GM19025 (cell line): ENCODE results near the gene EML6.

Experiments
- ATAC-seq: cut with Tn5 transposase; IDR thresholded peaks from one replicate; pipeline ENCODE4 v1.9.1; 2021; ENCODE audit warnings: mild to moderate bottlenecking, low read depth, moderate library complexity; ENCODE audit not compliant: unreplicated experiment

Gene EML6

GRCh38 chr2:54704688-54705605 is 18.5 kb upstream of the EML6 start:
- no peak for ATAC-seq

DNA sequence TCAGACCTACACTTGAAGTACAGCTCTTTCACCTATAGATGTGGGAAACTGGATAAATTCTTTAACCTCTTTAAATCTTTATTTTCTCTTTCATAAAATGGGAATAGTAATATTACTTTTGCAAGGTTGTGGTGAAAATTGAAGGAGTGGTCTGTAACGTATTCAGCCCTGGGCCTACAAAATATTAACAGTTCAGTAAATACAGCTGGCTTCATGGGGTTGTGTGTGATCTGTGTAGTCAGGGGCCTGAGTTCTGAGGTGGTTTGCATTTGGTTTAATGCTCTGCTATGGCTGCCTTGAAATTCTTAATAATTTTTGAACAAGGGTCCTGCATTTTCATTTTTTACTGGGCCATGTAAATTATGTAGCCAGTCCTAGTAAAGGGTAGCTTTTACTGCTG is 16.8 kb upstream of the EML6 start:
- no peak for ATAC-seq

GRCh38 chr2:54708584-54709335 is 14.7 kb upstream of the EML6 start:
- ATAC-seq = no peak

DNA sequence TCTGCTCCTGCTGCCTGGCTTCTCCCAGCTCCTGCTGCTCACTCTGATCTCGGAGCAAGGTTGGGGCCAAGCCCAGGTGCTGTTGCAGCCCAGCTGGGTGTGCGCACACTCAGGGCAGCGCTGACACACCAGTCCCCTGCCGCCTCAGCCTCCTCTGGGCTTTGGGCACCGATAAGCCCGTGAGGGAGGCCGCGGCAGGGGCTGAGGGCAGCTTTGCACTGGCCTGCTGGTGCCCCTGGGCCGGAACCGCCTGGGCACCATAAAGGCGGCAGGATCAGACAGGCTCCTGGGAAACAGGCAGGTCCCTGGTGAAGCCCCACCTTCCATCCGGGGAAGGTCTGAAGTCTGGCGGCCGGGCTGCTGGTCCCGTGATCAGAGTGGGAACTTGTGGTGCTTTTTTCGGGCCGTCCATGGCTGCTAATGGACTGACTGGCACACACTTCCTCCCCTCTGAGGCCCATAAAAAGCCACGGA is 14.1 kb upstream of the EML6 start:
- ATAC-seq = no peak

GRCh38 chr2:54710216-54710615 is 13.2 kb upstream of the EML6 start:
- ATAC-seq = no peak

DNA sequence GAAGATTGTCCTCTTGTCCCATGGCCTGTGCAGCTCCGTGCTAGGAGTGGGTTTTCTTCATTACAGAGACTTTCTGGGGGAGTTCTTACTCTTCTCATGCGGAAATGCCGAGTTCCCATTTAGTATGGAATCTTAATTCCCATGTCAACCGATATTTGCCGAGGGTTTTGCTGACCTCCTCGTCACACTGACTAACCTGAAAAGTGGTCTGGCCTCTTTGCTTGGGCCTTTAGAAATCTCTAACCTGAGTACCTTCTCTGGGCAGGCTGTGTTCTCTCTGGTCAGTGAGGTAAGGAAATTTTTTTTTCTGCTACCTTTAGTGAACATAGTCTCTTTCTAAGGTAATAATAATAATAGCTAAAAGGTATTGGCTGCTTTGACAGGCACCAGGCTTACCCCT is 10.9 kb upstream of the EML6 start:
- no peak for ATAC-seq

GRCh38 chr2:54714996-54715395 is 8.5 kb upstream of the EML6 start:
- ATAC-seq = no peak

DNA sequence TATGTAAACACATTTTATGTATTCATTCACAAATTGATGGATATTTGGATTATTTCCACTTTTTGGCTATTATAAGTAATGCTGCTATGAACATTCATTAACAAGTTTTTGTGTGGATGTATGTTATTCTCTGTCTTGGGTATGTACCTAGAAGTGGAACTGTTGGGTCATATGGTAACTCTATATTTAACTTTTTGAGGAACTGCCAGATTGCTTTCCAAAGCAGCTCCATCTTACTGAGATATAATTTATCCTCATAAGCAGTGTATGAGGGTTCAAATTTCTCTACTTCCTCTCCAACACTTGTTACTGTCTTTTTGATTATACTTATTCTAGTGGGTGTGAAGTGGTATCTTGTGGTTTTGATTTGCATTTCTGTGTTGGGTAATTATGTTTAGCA is 7.1 kb upstream of the EML6 start:
- no peak for ATAC-seq

DNA sequence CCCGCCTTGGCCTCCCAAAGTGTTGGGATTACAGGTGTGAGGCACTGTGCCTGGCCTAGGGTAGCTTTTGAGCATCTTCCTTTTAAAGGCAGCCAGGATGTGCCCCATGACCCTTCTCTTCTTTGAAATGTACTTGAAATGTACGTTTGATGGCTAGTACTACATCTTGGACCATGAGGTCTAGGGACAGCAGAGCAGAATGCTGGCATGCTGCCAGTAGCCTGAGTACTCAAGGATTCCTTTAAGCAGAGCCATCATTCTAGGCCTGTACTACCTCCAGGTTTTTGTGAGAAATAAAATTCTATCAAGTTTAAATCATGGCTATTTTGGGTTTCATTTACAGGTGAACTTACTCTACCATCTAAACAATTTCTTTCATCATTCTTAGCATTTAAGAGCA is 2.9 kb upstream of the EML6 start:
- no peak for ATAC-seq

DNA sequence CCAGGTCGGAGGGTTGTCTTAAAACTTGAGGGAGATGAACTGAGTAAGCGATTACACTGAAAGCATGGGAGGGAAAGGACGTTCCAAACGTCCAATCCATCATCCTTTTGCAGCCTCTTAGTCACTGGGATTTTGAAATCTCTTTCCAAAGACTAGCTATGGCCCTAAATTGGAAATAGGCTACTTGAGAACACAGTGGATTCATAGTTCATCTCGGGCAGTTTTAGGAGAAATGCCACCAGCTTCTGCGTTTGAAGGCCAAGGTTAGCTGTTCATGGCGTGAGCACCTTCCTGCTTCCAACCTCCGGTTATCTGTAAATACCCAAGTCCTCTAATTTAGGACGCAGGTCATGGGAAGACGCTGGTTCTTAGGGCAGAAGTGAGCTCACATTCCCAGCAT is 821 bp upstream of the EML6 start:
- no peak for ATAC-seq

DNA sequence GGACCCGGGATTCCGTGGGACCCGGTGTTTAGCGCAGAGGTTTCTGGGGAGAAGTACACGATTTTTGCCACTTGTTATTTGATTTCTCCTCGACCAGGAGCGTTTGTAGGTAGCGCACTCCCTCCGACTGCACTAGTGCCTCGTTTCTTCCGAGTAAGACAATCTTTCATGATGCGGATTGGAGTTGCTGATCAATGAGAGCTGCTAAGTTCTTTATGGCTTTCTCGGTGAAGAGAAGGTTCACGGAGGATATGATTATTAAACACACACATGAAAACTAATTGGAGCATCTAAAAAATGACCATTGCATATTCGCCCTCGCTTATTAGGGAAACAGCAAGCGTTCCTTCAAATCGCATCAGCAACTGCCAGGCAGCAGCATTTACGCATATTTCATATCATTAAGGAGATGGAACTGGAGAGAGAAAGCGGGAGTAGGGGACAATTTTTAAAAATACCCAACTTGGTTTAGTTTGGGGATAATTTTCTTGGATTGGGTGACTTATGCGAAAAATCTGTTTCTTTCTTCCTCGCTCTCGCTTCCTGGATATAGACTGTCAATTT is 616 bp downstream of the EML6 start:
- no peak for ATAC-seq

- no peak for ATAC-seq
These were observed 1.3 kb downstream of the EML6 start for GRCh38 chr2:54724560-54725342.

- ATAC-seq = no peak
These were observed 2.1 kb downstream of the EML6 start for GRCh38 chr2:54725343-54726099.

GRCh38 chr2:54726431-54726830 is 3.0 kb downstream of the EML6 start:
- ATAC-seq = no peak

DNA sequence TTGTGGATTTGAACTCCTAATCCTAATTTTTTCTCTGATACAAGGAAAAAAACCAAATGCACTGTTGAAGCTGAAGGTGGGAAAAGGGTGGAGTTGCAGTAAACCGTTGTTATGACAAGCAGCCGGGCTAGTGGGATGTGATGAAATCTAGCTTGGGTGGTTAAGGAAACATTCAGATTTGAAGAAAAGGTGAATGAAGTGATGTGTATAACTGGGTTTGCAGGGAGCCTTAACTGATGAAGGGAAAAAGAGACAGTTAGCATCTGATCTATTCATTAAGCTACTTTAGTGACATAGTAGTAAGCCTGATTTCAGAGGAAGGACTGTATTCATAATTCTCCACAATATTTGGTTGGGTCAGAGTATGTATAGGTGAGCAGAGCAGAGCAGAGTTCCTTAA is 3.5 kb downstream of the EML6 start:
- ATAC-seq = no peak

- no peak for ATAC-seq
These were observed 5.2 kb downstream of the EML6 start for GRCh38 chr2:54728669-54729120.

- no peak for ATAC-seq
These were observed 12.2 kb downstream of the EML6 start for GRCh38 chr2:54735636-54736035.

DNA sequence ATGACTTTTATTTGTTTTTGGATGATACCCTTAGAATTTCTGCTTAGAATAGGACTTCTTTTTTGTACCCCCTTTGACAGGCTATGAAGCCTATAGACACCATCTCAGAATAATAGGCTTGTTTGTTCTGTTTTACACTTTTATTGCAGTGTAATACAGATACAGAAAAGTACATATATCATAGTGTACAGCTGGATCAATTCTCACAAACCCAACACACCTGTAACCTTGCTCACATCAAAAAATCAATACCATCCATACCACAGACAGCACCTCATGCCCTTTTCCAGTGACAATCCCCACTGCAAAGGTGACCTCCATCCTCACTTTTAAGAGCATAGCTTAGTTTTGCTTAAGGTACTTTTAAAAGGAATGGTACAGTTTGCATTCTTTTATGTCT is 14.8 kb downstream of the EML6 start:
- ATAC-seq = no peak

DNA sequence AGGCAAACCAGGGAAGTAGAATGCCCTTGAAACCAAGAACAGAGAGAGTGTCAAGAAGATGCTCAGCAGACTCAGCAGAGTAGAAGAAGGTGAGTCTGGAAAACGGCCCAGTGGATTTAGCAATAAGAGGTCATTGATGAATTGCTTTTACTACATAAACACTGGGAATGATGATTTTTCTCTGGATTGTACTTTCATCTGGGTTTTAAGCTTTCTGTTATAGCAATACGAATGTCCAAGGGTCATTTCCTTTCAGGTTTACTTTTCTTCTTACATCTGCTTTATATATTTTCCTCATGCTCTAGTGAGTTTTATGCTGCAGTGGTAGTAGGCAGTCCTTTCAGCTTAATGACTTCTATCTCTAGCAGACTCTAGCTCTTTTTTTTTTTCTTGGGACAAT is 16.9 kb downstream of the EML6 start:
- ATAC-seq = no peak

DNA sequence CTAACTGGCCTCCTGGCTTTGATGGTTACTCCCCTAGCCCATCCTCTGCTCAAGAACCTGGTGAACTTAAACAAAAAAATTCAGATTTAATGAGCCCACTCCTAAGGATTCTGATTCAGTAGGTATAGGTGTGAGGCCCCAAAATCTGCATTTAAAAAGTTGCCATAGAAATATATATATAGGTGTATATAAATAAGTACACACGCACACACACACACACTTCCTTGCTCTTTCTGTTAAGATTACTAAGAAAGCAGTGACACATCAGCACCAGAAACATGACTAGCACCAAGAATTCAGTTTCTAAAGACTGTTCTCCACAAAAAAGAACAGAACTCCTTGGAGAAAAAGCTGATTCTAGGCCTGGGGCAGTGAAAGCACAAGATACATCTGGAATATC is 17.8 kb downstream of the EML6 start:
- ATAC-seq = no peak
